ENCODE results near the gene NFATC3.

Gene NFATC3

GRCh38 chr16:68082629-68083238 lies 2.4 kb upstream of the NFATC3 start:
- peaks cover 28% of the 10 kb centered on the region for H3K4me1 ChIP-seq (ENCODE audit: control insufficient read depth, insufficient read depth, low read length)
- peak overlapping the region; percentile 97 for H3K27ac ChIP-seq (ENCODE audit: low read length)
- H3K27me3 ChIP-seq (ENCODE audit: control insufficient read depth in 1 of 2, insufficient read depth in 2 of 2, low read length in 2 of 2) = no peaks in the 10 kb centered on the region
- H3K9me3 ChIP-seq (ENCODE audit: control insufficient read depth in 2 of 2, low read length in 2 of 2) = no peaks in the 10 kb centered on the region
- no peak overlapping the region for H3K4me3 ChIP-seq (ENCODE audit: low read length in 2 of 2)
- H3K9ac ChIP-seq (ENCODE audit: low read length in 2 of 2) = no peak overlapping the region
- H3K36me3 ChIP-seq (ENCODE audit: control insufficient read depth in 2 of 2, insufficient read depth in 2 of 2, low read length in 2 of 2) = peaks cover 6 to 10% of the 10 kb centered on the region in 2 donors

GRCh38 chr16:68083239-68083781 lies 1.9 kb upstream of the NFATC3 start:
- Histone ChIP-seq H3K36me3 (ENCODE audit: control insufficient read depth in 2 of 2, insufficient read depth in 2 of 2, low read length in 2 of 2) (peaks cover under 1 to 5% of the 10 kb centered on the region in 2 donors), H3K27me3 (ENCODE audit: control insufficient read depth in 1 of 2, insufficient read depth in 2 of 2, low read length in 2 of 2) (no peaks in the 10 kb centered on the region), H3K27ac (ENCODE audit: low read length) (peak overlapping the region; percentile 97)

GRCh38 chr16:68083861-68084503 lies 1.2 kb upstream of the NFATC3 start:
- Histone ChIP-seq H3K36me3 (ENCODE audit: control insufficient read depth in 2 of 2, insufficient read depth in 2 of 2, low read length in 2 of 2) (peaks cover 0 to 2% of the 10 kb centered on the region in 2 donors), H3K9ac (ENCODE audit: low read length in 2 of 2) (peak overlapping the region; percentile 97 to 99), H3K27me3 (ENCODE audit: control insufficient read depth in 1 of 2, insufficient read depth in 2 of 2, low read length in 2 of 2) (no peaks in the 10 kb centered on the region), H3K4me3 (ENCODE audit: low read length in 2 of 2) (peak overlapping the region; percentile 88 to 94), H3K9me3 (ENCODE audit: control insufficient read depth in 2 of 2, low read length in 2 of 2) (no peaks in the 10 kb centered on the region), H3K4me1 (ENCODE audit: control insufficient read depth, insufficient read depth, low read length) (peaks cover 28% of the 10 kb centered on the region), H3K27ac (ENCODE audit: low read length) (peak overlapping the region; percentile 97)

More at GRCh38 chr16:68083239-68083781, 1.9 kb upstream of the NFATC3 start:
- peaks cover 28% of the 10 kb centered on the region for H3K4me1 ChIP-seq (ENCODE audit: control insufficient read depth, insufficient read depth, low read length)
- H3K9ac ChIP-seq (ENCODE audit: low read length in 2 of 2) = peak overlapping the region in 1 of 2 donors; percentile 99
- H3K4me3 ChIP-seq (ENCODE audit: low read length in 2 of 2) = peak overlapping the region in 1 of 2 donors; percentile 88
- H3K9me3 ChIP-seq (ENCODE audit: control insufficient read depth in 2 of 2, low read length in 2 of 2) = no peaks in the 10 kb centered on the region

- H3K27ac ChIP-seq (ENCODE audit: low read length) = peak overlapping the region; percentile 97
- H3K4me3 ChIP-seq (ENCODE audit: low read length in 2 of 2) = peak overlapping the region; percentile 88 to 94
- no peaks in the 10 kb centered on the region for H3K27me3 ChIP-seq (ENCODE audit: control insufficient read depth in 1 of 2, insufficient read depth in 2 of 2, low read length in 2 of 2)
- H3K4me1 ChIP-seq (ENCODE audit: control insufficient read depth, insufficient read depth, low read length) = peaks cover 22% of the 10 kb centered on the region
- no peaks in the 10 kb centered on the region for H3K9me3 ChIP-seq (ENCODE audit: control insufficient read depth in 2 of 2, low read length in 2 of 2)
- peak overlapping the region; percentile 97 to 99 for H3K9ac ChIP-seq (ENCODE audit: low read length in 2 of 2)
- H3K36me3 ChIP-seq (ENCODE audit: control insufficient read depth in 2 of 2, insufficient read depth in 2 of 2, low read length in 2 of 2) = no peaks in the 10 kb centered on the region
These were observed 489 bp upstream of the NFATC3 start for GRCh38 chr16:68084504-68085258.

GRCh38 chr16:68086336-68086841 lies 1.2 kb downstream of the NFATC3 start:
- peak overlapping the region; percentile 67 to 96 for H3K4me3 ChIP-seq (ENCODE audit: low read length in 2 of 2)
- no peaks in the 10 kb centered on the region for H3K9me3 ChIP-seq (ENCODE audit: control insufficient read depth in 2 of 2, low read length in 2 of 2)
- peak overlapping the region; percentile 51 to 80 for H3K9ac ChIP-seq (ENCODE audit: low read length in 2 of 2)
- peaks cover 17% of the 10 kb centered on the region for H3K4me1 ChIP-seq (ENCODE audit: control insufficient read depth, insufficient read depth, low read length)
- H3K27ac ChIP-seq (ENCODE audit: low read length) = peak overlapping the region; percentile 71
- H3K36me3 ChIP-seq (ENCODE audit: control insufficient read depth in 2 of 2, insufficient read depth in 2 of 2, low read length in 2 of 2) = no peaks in the 10 kb centered on the region
- H3K27me3 ChIP-seq (ENCODE audit: control insufficient read depth in 1 of 2, insufficient read depth in 2 of 2, low read length in 2 of 2) = no peaks in the 10 kb centered on the region

GRCh38 chr16:68086860-68087268 lies 1.7 kb downstream of the NFATC3 start:
- H3K27ac ChIP-seq (ENCODE audit: low read length) = peak overlapping the region; percentile 13
- no peaks in the 10 kb centered on the region for H3K9me3 ChIP-seq (ENCODE audit: control insufficient read depth in 2 of 2, low read length in 2 of 2)
- H3K9ac ChIP-seq (ENCODE audit: low read length in 2 of 2) = peak overlapping the region; percentile 22 to 51
- no peaks in the 10 kb centered on the region for H3K36me3 ChIP-seq (ENCODE audit: control insufficient read depth in 2 of 2, insufficient read depth in 2 of 2, low read length in 2 of 2)
- H3K4me1 ChIP-seq (ENCODE audit: control insufficient read depth, insufficient read depth, low read length) = peaks cover 18% of the 10 kb centered on the region
- H3K4me3 ChIP-seq (ENCODE audit: low read length in 2 of 2) = peak overlapping the region; percentile 67 to 96
- H3K27me3 ChIP-seq (ENCODE audit: control insufficient read depth in 1 of 2, insufficient read depth in 2 of 2, low read length in 2 of 2) = no peaks in the 10 kb centered on the region

- peaks cover 18% of the 10 kb centered on the region for H3K4me1 ChIP-seq (ENCODE audit: control insufficient read depth, insufficient read depth, low read length)
- H3K27ac ChIP-seq (ENCODE audit: low read length) = no peak overlapping the region
- H3K27me3 ChIP-seq (ENCODE audit: control insufficient read depth in 1 of 2, insufficient read depth in 2 of 2, low read length in 2 of 2) = no peaks in the 10 kb centered on the region
- H3K36me3 ChIP-seq (ENCODE audit: control insufficient read depth in 2 of 2, insufficient read depth in 2 of 2, low read length in 2 of 2) = no peaks in the 10 kb centered on the region
- H3K9me3 ChIP-seq (ENCODE audit: control insufficient read depth in 2 of 2, low read length in 2 of 2) = no peaks in the 10 kb centered on the region
- no peak overlapping the region for H3K4me3 ChIP-seq (ENCODE audit: low read length in 2 of 2)
- no peak overlapping the region for H3K9ac ChIP-seq (ENCODE audit: low read length in 2 of 2)
These were observed 2.5 kb downstream of the NFATC3 start for GRCh38 chr16:68087688-68088087.

GRCh38 chr16:68088130-68088972 lies 3.2 kb downstream of the NFATC3 start:
- Histone ChIP-seq H3K9me3 (ENCODE audit: control insufficient read depth in 2 of 2, low read length in 2 of 2) (no peaks in the 10 kb centered on the region), H3K36me3 (ENCODE audit: control insufficient read depth in 2 of 2, insufficient read depth in 2 of 2, low read length in 2 of 2) (no peaks in the 10 kb centered on the region), H3K27ac (ENCODE audit: low read length) (no peak overlapping the region), H3K4me3 (ENCODE audit: low read length in 2 of 2) (no peak overlapping the region), H3K27me3 (ENCODE audit: control insufficient read depth in 1 of 2, insufficient read depth in 2 of 2, low read length in 2 of 2) (no peaks in the 10 kb centered on the region), H3K4me1 (ENCODE audit: control insufficient read depth, insufficient read depth, low read length) (peaks cover 17% of the 10 kb centered on the region), H3K9ac (ENCODE audit: low read length in 2 of 2) (no peak overlapping the region)

- H3K4me1 ChIP-seq (ENCODE audit: control insufficient read depth, insufficient read depth, low read length) = peaks cover 10% of the 10 kb centered on the region
- H3K27me3 ChIP-seq (ENCODE audit: control insufficient read depth in 1 of 2, insufficient read depth in 2 of 2, low read length in 2 of 2) = no peaks in the 10 kb centered on the region
- H3K27ac ChIP-seq (ENCODE audit: low read length) = no peak overlapping the region
- no peak overlapping the region for H3K4me3 ChIP-seq (ENCODE audit: low read length in 2 of 2)
- H3K9ac ChIP-seq (ENCODE audit: low read length in 2 of 2) = no peak overlapping the region
- no peaks in the 10 kb centered on the region for H3K9me3 ChIP-seq (ENCODE audit: control insufficient read depth in 2 of 2, low read length in 2 of 2)
- H3K36me3 ChIP-seq (ENCODE audit: control insufficient read depth in 2 of 2, insufficient read depth in 2 of 2, low read length in 2 of 2) = no peaks in the 10 kb centered on the region
These were observed 3.9 kb downstream of the NFATC3 start for GRCh38 chr16:68089067-68089466.

- H3K4me1 ChIP-seq (ENCODE audit: control insufficient read depth, insufficient read depth, low read length) = peaks cover 8% of the 10 kb centered on the region
- H3K9me3 ChIP-seq (ENCODE audit: control insufficient read depth in 2 of 2, low read length in 2 of 2) = no peaks in the 10 kb centered on the region
- no peaks in the 10 kb centered on the region for H3K36me3 ChIP-seq (ENCODE audit: control insufficient read depth in 2 of 2, insufficient read depth in 2 of 2, low read length in 2 of 2)
- no peak overlapping the region for H3K9ac ChIP-seq (ENCODE audit: low read length in 2 of 2)
- H3K27me3 ChIP-seq (ENCODE audit: control insufficient read depth in 1 of 2, insufficient read depth in 2 of 2, low read length in 2 of 2) = no peaks in the 10 kb centered on the region
- no peak overlapping the region for H3K4me3 ChIP-seq (ENCODE audit: low read length in 2 of 2)
- no peak overlapping the region for H3K27ac ChIP-seq (ENCODE audit: low read length)
These were observed 5.0 kb downstream of the NFATC3 start for GRCh38 chr16:68090130-68090529.

All from stomach smooth muscle (tissue), 2 donors.